A549 (cell line): Measurements from ENCODE around the gene BRAT1.

Experiments used
- BHLHE40 ChIP-seq: IDR thresholded peaks from 2 replicates; pipeline ENCODE4 v1.6.1; 2012; ENCODE audit warnings: low read depth, low read length, inconsistent platforms
- MAFK ChIP-seq: fragments of 450-650 bp; IDR thresholded peaks from 2 replicates; pipeline ENCODE4 v1.6.1; 2014; ENCODE audit not compliant: partially characterized antibody
- POLR2A ChIP-seq: IDR thresholded peaks from 2 replicates; pipeline ENCODE4 v1.6.1; 2012; ENCODE audit warnings: mild to moderate bottlenecking, low read length
- USF2 ChIP-seq: fragments of 450-650 bp; IDR thresholded peaks from 2 replicates; pipeline ENCODE4 v1.6.1; 2014; ENCODE audit warnings: antibody characterized with exemption
- TF ChIP-seq, protein P1 (sequence below): fragments of >200 bp; sonication (Bioruptor Twin); formaldehyde crosslinking; IDR thresholded peaks from 3 replicates; pipeline ENCODE4 v1.5.1; 2016

GRCh38 chr7:2575046-2575732, 19.9 kb upstream of the BRAT1 start:
- no peak for TF ChIP-seq USF2
- TF ChIP-seq BHLHE40, result no peak
- TF ChIP-seq, protein P1, sequence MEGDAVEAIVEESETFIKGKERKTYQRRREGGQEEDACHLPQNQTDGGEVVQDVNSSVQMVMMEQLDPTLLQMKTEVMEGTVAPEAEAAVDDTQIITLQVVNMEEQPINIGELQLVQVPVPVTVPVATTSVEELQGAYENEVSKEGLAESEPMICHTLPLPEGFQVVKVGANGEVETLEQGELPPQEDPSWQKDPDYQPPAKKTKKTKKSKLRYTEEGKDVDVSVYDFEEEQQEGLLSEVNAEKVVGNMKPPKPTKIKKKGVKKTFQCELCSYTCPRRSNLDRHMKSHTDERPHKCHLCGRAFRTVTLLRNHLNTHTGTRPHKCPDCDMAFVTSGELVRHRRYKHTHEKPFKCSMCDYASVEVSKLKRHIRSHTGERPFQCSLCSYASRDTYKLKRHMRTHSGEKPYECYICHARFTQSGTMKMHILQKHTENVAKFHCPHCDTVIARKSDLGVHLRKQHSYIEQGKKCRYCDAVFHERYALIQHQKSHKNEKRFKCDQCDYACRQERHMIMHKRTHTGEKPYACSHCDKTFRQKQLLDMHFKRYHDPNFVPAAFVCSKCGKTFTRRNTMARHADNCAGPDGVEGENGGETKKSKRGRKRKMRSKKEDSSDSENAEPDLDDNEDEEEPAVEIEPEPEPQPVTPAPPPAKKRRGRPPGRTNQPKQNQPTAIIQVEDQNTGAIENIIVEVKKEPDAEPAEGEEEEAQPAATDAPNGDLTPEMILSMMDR, result no peak
- TF ChIP-seq MAFK, result no peak
- no peak for TF ChIP-seq POLR2A
